Endodermal cell (in vitro differentiated cells): ENCODE data around the gene NAXE. TPM values are rescaled to one million over a fixed set of nuclear protein-coding genes. Genes with fewer than 3 reads are reported as not detected.
A peak's percentile ranks its signal among the peaks of the same experiment; 100 is the strongest.

Source experiments
- DNase-seq: peaks from one replicate; pipeline ENCODE4 v3.0.0-alpha.2; 2017
- H3K27ac ChIP-seq: 2 replicates; pipeline ENCODE4 v1.5.1; 2013; ENCODE audit warnings: mild to moderate bottlenecking, low read depth, low read length, moderate library complexity
- H3K27me3 ChIP-seq: 2 replicates; pipeline ENCODE4 v1.6.1; 2013; ENCODE audit warnings: mild to moderate bottlenecking, low read length, moderate library complexity; ENCODE audit not compliant: insufficient read depth, control insufficient read depth, poor library complexity, severe bottlenecking
- H3K36me3 ChIP-seq: 2 replicates; pipeline ENCODE4 v1.7.0; 2013; ENCODE audit warnings: mild to moderate bottlenecking, low read length, moderate library complexity; ENCODE audit not compliant: control insufficient read depth, insufficient read depth
- H3K4me1 ChIP-seq: one replicate; pipeline ENCODE4 v1.7.0; 2013; ENCODE audit warnings: low read length; ENCODE audit not compliant: control insufficient read depth, insufficient read depth
- H3K4me3 ChIP-seq: 2 replicates; pipeline ENCODE4 v1.5.1; 2013; ENCODE audit warnings: mild to moderate bottlenecking, low read length, moderate library complexity
- H3K9ac ChIP-seq: 2 replicates; pipeline ENCODE4 v1.6.1; 2013; ENCODE audit warnings: mild to moderate bottlenecking, low read length, moderate library complexity; ENCODE audit not compliant: poor library complexity, severe bottlenecking; ENCODE audit errors: extremely low read depth
- H3K9me3 ChIP-seq: 2 replicates; pipeline ENCODE4 v1.6.1; 2013; ENCODE audit warnings: mild to moderate bottlenecking, low read length, moderate library complexity; ENCODE audit not compliant: control insufficient read depth
- H3K27ac Mint-ChIP-seq: 2 replicates; pipeline ENCODE4 v1.8.0; 2020; ENCODE audit warnings: mixed read lengths
- H3K27me3 Mint-ChIP-seq: 2 replicates; pipeline ENCODE4 v1.8.0; 2021; ENCODE audit warnings: mild to moderate bottlenecking, mixed read lengths; ENCODE audit not compliant: insufficient read depth
- H3K36me3 Mint-ChIP-seq: 2 replicates; pipeline ENCODE4 v1.8.0; 2020; ENCODE audit warnings: low read depth, mixed read lengths
- H3K4me1 Mint-ChIP-seq: 2 replicates; pipeline ENCODE4 v1.8.0; 2020; ENCODE audit warnings: mixed read lengths
- H3K4me3 Mint-ChIP-seq: 2 replicates; pipeline ENCODE4 v1.8.0; 2020; ENCODE audit warnings: mild to moderate bottlenecking, moderate library complexity, mixed read lengths
- H3K9me3 Mint-ChIP-seq: 2 replicates; pipeline ENCODE4 v1.8.0; 2020; ENCODE audit warnings: mild to moderate bottlenecking, mixed read lengths
- WGBS, 2 experiments: methylation state at CpG; one replicate each; pipeline versions ENCODE4 v1.1.5 to v1.1.7; 2013; ENCODE audit warnings: missing lambda C conversion rate in 2 of 2, mixed read lengths in 1 of 2; ENCODE audit not compliant: insufficient coverage in 1 of 2, insufficient read length in 1 of 2; 5-methylcytosine and 5-hydroxymethylcytosine counted together
- total RNA-seq, 2 donors: library from RNA; stranded (reverse); fragmentation: NEBNext Ultra II Directional in 1 of 2; extraction: Animal tissue kit (Norgen Biotek cat#: 25700) in 1 of 2; gene quantifications; 2 replicates in 1 of 2; 3 replicates in 1 of 2; pipeline ENCODE4 v1.2.1, GENCODE V29; 2021
- TF ChIP-seq, protein P1 (sequence below): fragments of 200-600 bp; sonication (generic); conservative IDR thresholded peaks from 2 replicates; pipeline ENCODE4 v1.5.0; 2021; ENCODE audit warnings: antibody characterized with exemption, mild to moderate bottlenecking

Gene NAXE
- total RNA-seq, 2 donors from 2014 or later, result 96.0 to 129 TPM

GRCh38 chr1:156583821-156584622 lies 7.6 kb upstream of the NAXE start:
- Mint-ChIP-seq H3K27ac (peak overlapping the region; percentile 84), H3K4me3 (peak overlapping the region; percentile 7), H3K36me3 (no peaks in the 10 kb centered on the region), H3K27me3 (peaks cover 7% of the 10 kb centered on the region), H3K9me3 (no peaks in the 10 kb centered on the region), H3K4me1 (peaks cover 8% of the 10 kb centered on the region)
- Histone ChIP-seq H3K36me3 (no peaks in the 10 kb centered on the region), H3K4me1 (no peaks in the 10 kb centered on the region), H3K9ac (no peak overlapping the region), H3K4me3 (no peak overlapping the region), H3K27ac (no peak overlapping the region), H3K9me3 (no peaks in the 10 kb centered on the region), H3K27me3 (no peaks in the 10 kb centered on the region)
- TF ChIP-seq, protein P1, sequence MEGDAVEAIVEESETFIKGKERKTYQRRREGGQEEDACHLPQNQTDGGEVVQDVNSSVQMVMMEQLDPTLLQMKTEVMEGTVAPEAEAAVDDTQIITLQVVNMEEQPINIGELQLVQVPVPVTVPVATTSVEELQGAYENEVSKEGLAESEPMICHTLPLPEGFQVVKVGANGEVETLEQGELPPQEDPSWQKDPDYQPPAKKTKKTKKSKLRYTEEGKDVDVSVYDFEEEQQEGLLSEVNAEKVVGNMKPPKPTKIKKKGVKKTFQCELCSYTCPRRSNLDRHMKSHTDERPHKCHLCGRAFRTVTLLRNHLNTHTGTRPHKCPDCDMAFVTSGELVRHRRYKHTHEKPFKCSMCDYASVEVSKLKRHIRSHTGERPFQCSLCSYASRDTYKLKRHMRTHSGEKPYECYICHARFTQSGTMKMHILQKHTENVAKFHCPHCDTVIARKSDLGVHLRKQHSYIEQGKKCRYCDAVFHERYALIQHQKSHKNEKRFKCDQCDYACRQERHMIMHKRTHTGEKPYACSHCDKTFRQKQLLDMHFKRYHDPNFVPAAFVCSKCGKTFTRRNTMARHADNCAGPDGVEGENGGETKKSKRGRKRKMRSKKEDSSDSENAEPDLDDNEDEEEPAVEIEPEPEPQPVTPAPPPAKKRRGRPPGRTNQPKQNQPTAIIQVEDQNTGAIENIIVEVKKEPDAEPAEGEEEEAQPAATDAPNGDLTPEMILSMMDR, result peak; percentile 93
- WGBS, 2 experiments, result 42 to 58% methylated on average over 12 to 19 of the region's 20 CpGs
- peak; percentile 93 for DNase-seq

DNA sequence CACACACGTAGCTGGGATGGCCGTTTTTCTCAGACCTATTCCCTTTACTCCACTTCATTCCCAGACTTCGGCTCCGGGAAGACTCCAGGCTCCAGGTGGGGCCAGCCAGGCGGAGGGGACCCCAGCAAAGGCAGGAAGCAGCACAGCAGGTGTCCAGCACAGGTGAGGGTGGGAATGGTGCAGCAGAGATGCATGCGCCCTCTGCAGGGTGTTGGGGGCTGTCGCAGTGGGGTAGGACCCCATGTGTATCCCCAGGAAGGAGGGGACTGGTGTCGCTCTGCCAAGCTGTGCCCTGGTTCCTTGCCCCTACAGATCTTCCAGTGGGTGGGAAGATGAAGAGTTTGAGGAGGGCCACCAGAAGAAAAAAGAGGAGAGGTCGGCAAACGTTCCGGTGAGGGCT lies 6.8 kb upstream of the NAXE start:
- TF ChIP-seq, protein P1, result peak; percentile 78
- no peak overlapping the region for H3K27ac ChIP-seq
- H3K36me3 Mint-ChIP-seq, result no peaks in the 10 kb centered on the region
- no peak overlapping the region for H3K4me3 ChIP-seq
- H3K27me3 Mint-ChIP-seq, result peaks cover 7% of the 10 kb centered on the region
- H3K4me3 Mint-ChIP-seq, result peak overlapping the region; percentile 7
- no peaks in the 10 kb centered on the region for H3K9me3 ChIP-seq
- WGBS, 2 experiments, result 62% methylated on average over 11 of the region's 11 CpGs; no CpG with 5 or more reads in 1 of the 2 experiments
- no peak overlapping the region for H3K9ac ChIP-seq
- no peak overlapping the region for H3K27ac Mint-ChIP-seq
- H3K4me1 ChIP-seq, result no peaks in the 10 kb centered on the region
- peak; percentile 88 for DNase-seq
- peaks cover 8% of the 10 kb centered on the region for H3K4me1 Mint-ChIP-seq
- no peaks in the 10 kb centered on the region for H3K9me3 Mint-ChIP-seq
- H3K27me3 ChIP-seq, result no peaks in the 10 kb centered on the region
- no peaks in the 10 kb centered on the region for H3K36me3 ChIP-seq

GRCh38 chr1:156586323-156586722 lies 5.3 kb upstream of the NAXE start:
- H3K27me3 Mint-ChIP-seq, result peaks cover 7% of the 10 kb centered on the region
- Histone ChIP-seq H3K9ac (no peak overlapping the region), H3K27ac (no peak overlapping the region), H3K4me3 (no peak overlapping the region), H3K27me3 (no peaks in the 10 kb centered on the region), H3K4me1 (no peaks in the 10 kb centered on the region), H3K36me3 (no peaks in the 10 kb centered on the region), H3K9me3 (no peaks in the 10 kb centered on the region)
- H3K9me3 Mint-ChIP-seq, result no peaks in the 10 kb centered on the region
- H3K36me3 Mint-ChIP-seq, result no peaks in the 10 kb centered on the region
- no peak for DNase-seq
- H3K4me3 Mint-ChIP-seq, result no peak overlapping the region
- H3K4me1 Mint-ChIP-seq, result peaks cover 10% of the 10 kb centered on the region
- TF ChIP-seq, protein P1, result no peak
- 71 to 83% methylated on average over 2 to 4 of the region's 4 CpGs for WGBS, 2 experiments
- H3K27ac Mint-ChIP-seq, result no peak overlapping the region
